GM12892 (cell line): ENCODE measurements around the gene PIP4K2A.

Source experiments
- POLR2A ChIP-seq: IDR thresholded peaks from 2 replicates; pipeline ENCODE4 v1.6.1; 2011; ENCODE audit warnings: low read depth, low read length, control low read depth
- TAF1 ChIP-seq: IDR thresholded peaks from 2 replicates; pipeline ENCODE4 v1.6.1; 2011; ENCODE audit warnings: low read depth, mild to moderate bottlenecking, control low read depth, low read length, borderline replicate concordance

DNA sequence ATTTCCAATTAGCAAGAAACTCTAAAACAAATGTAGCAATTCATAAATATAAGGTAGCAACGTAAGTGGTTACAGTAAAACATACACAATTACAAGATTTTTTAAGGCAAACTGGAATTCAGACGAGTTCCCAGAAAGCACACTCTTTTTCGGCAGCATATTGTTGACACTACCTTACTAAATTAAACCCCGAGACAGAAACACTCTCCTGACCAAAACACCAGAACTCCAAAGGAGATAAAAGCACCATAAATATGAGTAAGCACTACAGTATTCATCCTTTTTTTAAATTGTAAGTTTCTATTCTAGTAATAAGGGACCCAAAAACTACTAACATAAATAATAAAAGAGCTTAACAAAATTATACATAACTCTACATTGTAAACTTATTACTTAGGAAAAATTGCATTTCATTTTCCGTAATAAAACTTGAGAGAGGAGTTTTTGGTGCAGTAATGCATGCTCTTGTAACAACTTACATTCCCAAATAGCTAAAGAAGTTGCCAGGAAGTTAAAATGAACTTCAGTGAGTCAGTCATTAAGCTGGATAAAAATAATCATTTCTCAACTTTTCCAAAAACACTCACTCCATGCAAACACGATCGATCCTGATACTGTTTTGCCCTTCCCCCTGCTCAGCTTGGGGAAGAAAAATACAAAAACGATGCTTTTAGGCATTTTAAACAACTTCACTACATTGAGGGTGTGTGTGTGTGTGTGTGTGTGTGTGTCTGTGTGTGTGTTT lies 2.0 kb downstream of the PIP4K2A start:
- TF ChIP-seq POLR2A (no peak), TAF1 (no peak)
